KMS-11 (cell line): ENCODE data around the gene SPDL1.

Experiments used
- H2AFZ ChIP-seq: fragments of 200-600 bp; sonication (generic); 2 replicates; pipeline ENCODE4 v1.6.1; 2016; ENCODE audit warnings: antibody characterized with exemption, mixed run types, low read depth
- H3K27ac ChIP-seq: fragments of 200-600 bp; sonication (generic); 2 replicates; pipeline ENCODE4 v1.6.1; 2016; ENCODE audit warnings: mild to moderate bottlenecking, mixed run types
- H3K27me3 ChIP-seq: fragments of 200-600 bp; sonication (generic); 2 replicates; pipeline ENCODE4 v1.6.1; 2017; ENCODE audit warnings: mild to moderate bottlenecking, low read depth, mixed run types, moderate library complexity; ENCODE audit not compliant: insufficient read depth
- H3K36me3 ChIP-seq: fragments of 200-600 bp; sonication (generic); 2 replicates; pipeline ENCODE4 v1.6.1; 2017; ENCODE audit warnings: mild to moderate bottlenecking, mixed run types; ENCODE audit not compliant: insufficient read depth
- H3K4me1 ChIP-seq: fragments of 200-600 bp; sonication (generic); 2 replicates; pipeline ENCODE4 v1.6.1; 2016; ENCODE audit warnings: mild to moderate bottlenecking, low read depth, mixed run types; ENCODE audit not compliant: poor library complexity, severe bottlenecking
- H3K4me2 ChIP-seq: fragments of 200-600 bp; sonication (generic); 2 replicates; pipeline ENCODE4 v1.7.0; 2016; ENCODE audit warnings: mild to moderate bottlenecking, mixed run types
- H3K4me3 ChIP-seq: fragments of 200-600 bp; sonication (generic); IDR thresholded peaks from 2 replicates; pipeline ENCODE4 v1.6.1; 2017; ENCODE audit warnings: low read depth, low read length, mixed read lengths; ENCODE audit not compliant: insufficient read depth
- H3K79me2 ChIP-seq: fragments of 200-600 bp; sonication (generic); 2 replicates; pipeline ENCODE4 v1.6.1; 2016; ENCODE audit warnings: low read depth, mixed run types; ENCODE audit not compliant: insufficient read depth
- H3K9ac ChIP-seq: fragments of 200-600 bp; sonication (generic); 2 replicates; pipeline ENCODE4 v1.6.1; 2016; ENCODE audit warnings: mild to moderate bottlenecking, mixed run types
- H4K20me1 ChIP-seq: fragments of 200-600 bp; sonication (generic); 2 replicates; pipeline ENCODE4 v1.6.1; 2016; ENCODE audit warnings: mild to moderate bottlenecking, mixed run types; ENCODE audit not compliant: insufficient read depth
- TF ChIP-seq, protein P1 (sequence below): fragments of 200-600 bp; sonication (generic); conservative IDR thresholded peaks from 2 replicates; pipeline ENCODE4 v1.6.1; 2017; ENCODE audit warnings: low read depth, mild to moderate bottlenecking, antibody characterized with exemption, low read length, moderate library complexity, mixed read lengths

SPDL1 gene

DNA sequence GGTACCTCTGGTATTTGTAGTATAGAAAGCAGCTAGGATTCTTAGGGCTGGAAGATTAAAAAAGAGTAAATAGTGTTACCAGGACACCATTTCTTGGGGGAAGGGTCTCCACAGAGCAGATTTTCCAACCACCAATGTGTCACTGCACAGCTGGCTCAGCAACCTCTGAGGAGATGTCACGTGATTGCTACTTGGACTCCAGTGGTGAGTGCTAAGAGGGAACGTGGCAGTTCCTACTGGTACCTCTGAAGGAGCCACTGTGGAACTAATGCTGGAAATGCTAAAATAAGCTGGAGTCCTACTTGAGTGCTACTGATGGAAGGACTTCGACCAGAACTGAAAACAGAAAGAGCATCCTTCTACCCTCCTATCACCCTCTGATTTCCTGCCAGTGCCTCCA, 36.1 kb upstream of the SPDL1 start:
- TF ChIP-seq, protein P1, sequence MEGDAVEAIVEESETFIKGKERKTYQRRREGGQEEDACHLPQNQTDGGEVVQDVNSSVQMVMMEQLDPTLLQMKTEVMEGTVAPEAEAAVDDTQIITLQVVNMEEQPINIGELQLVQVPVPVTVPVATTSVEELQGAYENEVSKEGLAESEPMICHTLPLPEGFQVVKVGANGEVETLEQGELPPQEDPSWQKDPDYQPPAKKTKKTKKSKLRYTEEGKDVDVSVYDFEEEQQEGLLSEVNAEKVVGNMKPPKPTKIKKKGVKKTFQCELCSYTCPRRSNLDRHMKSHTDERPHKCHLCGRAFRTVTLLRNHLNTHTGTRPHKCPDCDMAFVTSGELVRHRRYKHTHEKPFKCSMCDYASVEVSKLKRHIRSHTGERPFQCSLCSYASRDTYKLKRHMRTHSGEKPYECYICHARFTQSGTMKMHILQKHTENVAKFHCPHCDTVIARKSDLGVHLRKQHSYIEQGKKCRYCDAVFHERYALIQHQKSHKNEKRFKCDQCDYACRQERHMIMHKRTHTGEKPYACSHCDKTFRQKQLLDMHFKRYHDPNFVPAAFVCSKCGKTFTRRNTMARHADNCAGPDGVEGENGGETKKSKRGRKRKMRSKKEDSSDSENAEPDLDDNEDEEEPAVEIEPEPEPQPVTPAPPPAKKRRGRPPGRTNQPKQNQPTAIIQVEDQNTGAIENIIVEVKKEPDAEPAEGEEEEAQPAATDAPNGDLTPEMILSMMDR: no peak
- no peaks in the 10 kb centered on the region for H4K20me1 ChIP-seq
- no peaks in the 10 kb centered on the region for H3K27me3 ChIP-seq
- H3K4me2 ChIP-seq: no peak overlapping the region
- H3K36me3 ChIP-seq: no peaks in the 10 kb centered on the region
- H3K9ac ChIP-seq: no peak overlapping the region
- no peaks in the 10 kb centered on the region for H3K4me1 ChIP-seq
- H2AFZ ChIP-seq: no peak overlapping the region
- no peak overlapping the region for H3K4me3 ChIP-seq
- no peak overlapping the region for H3K27ac ChIP-seq
- no peaks in the 10 kb centered on the region for H3K79me2 ChIP-seq

- Histone ChIP-seq H3K27me3 (no peaks in the 10 kb centered on the region), H3K27ac (no peak overlapping the region), H3K9ac (no peak overlapping the region), H3K36me3 (no peaks in the 10 kb centered on the region), H3K4me2 (no peak overlapping the region), H3K4me1 (no peaks in the 10 kb centered on the region), H3K79me2 (no peaks in the 10 kb centered on the region), H4K20me1 (no peaks in the 10 kb centered on the region), H2AFZ (no peak overlapping the region), H3K4me3 (no peak overlapping the region)
- TF ChIP-seq, protein P1: no peak
These were observed 35.3 kb upstream of the SPDL1 start for GRCh38 chr5:169548315-169548714.

- Histone ChIP-seq H2AFZ (no peak overlapping the region), H3K4me2 (no peak overlapping the region), H3K4me3 (no peak overlapping the region), H3K27me3 (no peaks in the 10 kb centered on the region), H3K9ac (no peak overlapping the region), H3K4me1 (no peaks in the 10 kb centered on the region), H3K36me3 (no peaks in the 10 kb centered on the region), H4K20me1 (no peaks in the 10 kb centered on the region), H3K79me2 (no peaks in the 10 kb centered on the region), H3K27ac (no peak overlapping the region)
- TF ChIP-seq, protein P1: no peak
These were observed 34.0 kb upstream of the SPDL1 start for GRCh38 chr5:169549453-169550100.

GRCh38 chr5:169550227-169550626, 33.3 kb upstream of the SPDL1 start:
- no peak overlapping the region for H2AFZ ChIP-seq
- no peaks in the 10 kb centered on the region for H3K27me3 ChIP-seq
- H3K27ac ChIP-seq: no peak overlapping the region

More at GRCh38 chr5:169550227-169550626, 33.3 kb upstream of the SPDL1 start:
- H3K4me3 ChIP-seq: no peak overlapping the region
- no peaks in the 10 kb centered on the region for H3K4me1 ChIP-seq
- H3K36me3 ChIP-seq: no peaks in the 10 kb centered on the region
- TF ChIP-seq, protein P1: no peak
- no peaks in the 10 kb centered on the region for H4K20me1 ChIP-seq
- H3K9ac ChIP-seq: no peak overlapping the region
- no peak overlapping the region for H3K4me2 ChIP-seq
- H3K79me2 ChIP-seq: no peaks in the 10 kb centered on the region
